SW 1271 (cell line): ENCODE results near the gene ASPRV1.

ENCODE experiments used
- DNase-seq, 2 experiments: peaks; one replicate each; lab custom pipeline; 2025; lab: John Stamatoyannopoulos, UW

ASPRV1 gene

DNA sequence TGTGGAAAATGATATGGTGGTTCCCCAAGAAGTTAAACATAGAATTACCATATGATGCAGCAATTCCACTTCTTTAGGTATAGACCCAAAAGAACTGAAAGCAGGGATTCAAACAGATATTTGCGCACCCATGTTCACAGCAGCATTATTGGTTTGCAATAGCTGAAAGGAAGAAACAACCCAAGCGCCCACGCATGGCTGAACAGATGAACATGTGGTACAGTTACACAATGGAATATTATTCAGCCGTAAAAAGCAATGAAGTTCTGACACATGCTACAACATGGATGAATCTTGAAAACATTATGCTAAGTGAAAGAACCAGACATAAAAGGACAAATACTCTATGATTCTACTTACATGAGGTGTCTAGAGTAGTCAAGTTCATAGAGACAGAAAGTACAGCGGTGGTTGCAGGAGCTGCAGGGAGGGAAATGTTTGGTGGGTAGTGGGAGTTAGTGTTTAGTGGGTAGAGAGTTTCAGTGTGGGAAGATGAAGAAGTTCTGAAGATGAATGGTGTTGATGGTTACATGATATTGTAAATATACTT, 26.7 kb upstream of the ASPRV1 start:
- no peak for DNase-seq

GRCh38 chr2:69986691-69987090, 25.3 kb upstream of the ASPRV1 start:
- DNase-seq: no peak

DNA sequence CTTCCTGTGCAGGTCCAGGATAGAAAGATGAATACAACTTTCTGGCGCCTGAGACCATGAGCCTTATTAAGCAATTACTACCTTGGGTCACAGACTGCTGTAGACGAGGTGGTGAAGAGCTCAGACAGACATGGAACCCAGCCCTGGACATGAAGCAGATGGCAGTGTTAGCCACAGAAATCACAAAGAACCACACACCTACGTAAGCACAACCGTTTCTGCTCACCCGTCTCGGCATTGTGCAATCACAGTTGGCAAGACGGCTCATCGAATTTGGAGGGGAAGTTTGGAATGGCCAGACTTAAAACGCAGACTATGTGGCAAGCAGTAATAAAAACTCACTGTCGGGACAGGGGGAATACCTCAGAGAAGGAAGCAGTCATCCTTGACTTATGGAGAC, 24.3 kb upstream of the ASPRV1 start:
- DNase-seq: no peak

DNA sequence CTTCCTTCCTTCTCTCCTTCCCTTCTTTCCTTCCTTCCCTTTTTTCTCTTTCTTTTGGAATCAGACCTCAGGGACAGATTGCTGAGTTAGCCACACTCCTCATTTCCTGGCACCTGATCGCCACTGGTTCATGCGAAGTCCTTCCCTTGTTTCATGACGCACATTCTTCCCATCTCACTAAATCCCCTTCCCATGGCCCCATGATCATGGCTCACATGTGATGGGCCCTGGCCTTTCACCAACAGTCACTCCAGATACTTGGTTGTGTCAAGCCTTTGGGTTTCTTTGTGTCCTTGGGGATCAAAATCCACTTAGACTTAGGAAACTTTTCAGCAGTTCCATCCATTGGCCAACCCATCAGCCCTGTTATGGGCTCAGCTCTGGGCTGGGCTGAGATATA, 23.8 kb upstream of the ASPRV1 start:
- no peak for DNase-seq

GRCh38 chr2:69983392-69983966, 22.0 kb upstream of the ASPRV1 start:
- DNase-seq: no peak

DNA sequence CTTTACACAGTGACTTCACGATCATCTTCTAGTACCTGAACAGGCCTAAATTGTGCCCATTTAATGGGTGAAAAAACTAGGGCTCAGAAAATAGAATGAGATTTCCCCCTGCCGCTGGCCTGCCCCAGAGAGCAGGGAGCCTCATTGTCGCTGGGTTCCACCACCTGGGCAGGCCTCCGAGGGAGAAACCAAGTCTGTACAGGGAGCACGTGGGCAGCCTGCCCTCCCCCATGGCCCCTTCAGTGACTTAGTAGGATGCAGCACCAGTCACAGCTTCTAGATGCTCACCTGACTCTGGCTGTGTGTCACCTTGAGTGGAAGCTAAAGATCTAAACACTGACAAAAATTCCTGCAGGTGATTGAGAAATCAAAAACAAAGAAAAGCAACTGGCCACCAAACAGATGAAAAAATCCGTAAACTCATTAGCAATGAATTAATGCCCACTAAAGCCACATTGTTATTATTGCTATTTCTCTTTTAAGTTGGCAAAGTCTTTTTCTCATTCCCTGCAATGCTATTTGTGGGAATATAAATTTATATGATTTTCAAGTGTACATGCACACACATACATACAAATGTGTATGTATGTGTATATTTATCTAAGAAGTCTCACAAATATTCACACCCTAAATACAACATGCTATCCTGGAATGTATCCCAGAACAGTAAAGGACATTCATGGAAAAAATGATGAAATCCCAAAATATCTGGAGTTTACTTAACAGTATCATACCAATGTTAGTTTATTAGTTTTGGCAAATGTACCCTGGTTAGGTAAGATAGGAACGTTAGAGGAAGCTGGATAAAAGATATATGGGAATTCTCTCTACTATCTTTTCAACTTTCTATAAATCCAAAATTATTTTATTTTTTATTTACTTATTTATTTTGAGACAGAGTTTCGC, 18.7 kb upstream of the ASPRV1 start:
- DNase-seq: no peak

DNA sequence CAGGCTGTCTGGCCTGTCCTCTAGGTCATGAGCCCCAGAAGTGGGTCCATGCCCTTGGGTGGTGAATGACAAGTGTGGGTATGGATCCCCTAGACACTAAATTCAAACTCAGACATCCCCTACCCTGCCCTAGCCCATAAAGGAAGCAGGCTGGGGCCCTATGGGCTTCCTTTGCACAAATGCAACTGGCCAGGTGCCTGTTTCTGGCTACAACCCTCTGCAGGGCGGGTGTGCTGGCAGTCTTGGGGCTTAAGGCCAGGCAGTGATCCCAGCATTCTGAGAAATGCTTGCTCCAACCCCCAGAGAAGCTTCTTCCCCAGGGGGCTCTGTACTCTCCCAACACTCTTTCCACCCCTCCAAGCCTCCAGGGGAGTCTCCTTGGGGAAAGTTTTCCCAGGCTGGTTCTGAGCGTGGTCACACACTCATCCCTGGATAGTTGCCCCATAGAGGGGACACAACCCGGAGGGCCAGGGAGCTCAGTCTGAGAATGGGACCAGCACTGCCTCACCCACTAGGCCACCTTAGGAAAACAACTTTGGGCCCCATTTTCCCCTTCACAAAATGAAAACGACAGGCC, 16.6 kb upstream of the ASPRV1 start:
- DNase-seq: no peak

GRCh38 chr2:69977186-69977585, 15.8 kb upstream of the ASPRV1 start:
- DNase-seq: no peak

- DNase-seq: no peak
Measured at GRCh38 chr2:69975853-69976462, 14.5 kb upstream of the ASPRV1 start.

- DNase-seq: no peak
Measured at GRCh38 chr2:69975136-69975852, 13.9 kb upstream of the ASPRV1 start.

DNA sequence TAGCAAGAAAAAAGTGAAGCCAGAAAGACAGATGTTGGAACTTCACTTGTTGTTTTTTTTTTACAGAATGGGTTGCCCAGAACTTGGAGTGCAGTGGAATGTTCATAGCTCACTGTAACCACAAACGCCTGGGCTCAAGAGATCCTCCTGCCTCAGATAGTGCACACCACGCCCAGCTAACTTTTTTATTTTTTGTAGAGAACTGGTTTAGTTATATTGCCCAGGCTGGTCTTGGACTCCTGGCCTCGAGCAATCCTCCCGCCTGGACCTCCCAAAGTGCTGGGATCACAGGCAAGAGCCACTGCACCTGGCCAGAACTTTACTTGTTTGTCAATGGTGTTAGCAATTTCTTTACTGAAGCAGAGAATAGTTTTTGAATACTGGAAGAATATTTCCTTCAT, 11.9 kb upstream of the ASPRV1 start:
- no peak for DNase-seq

- DNase-seq: no peak
Measured at GRCh38 chr2:69972822-69973221, 11.4 kb upstream of the ASPRV1 start.

- DNase-seq: no peak
Measured at GRCh38 chr2:69969991-69970390, 8.6 kb upstream of the ASPRV1 start.

GRCh38 chr2:69969126-69969983, 7.9 kb upstream of the ASPRV1 start:
- no peak for DNase-seq

DNA sequence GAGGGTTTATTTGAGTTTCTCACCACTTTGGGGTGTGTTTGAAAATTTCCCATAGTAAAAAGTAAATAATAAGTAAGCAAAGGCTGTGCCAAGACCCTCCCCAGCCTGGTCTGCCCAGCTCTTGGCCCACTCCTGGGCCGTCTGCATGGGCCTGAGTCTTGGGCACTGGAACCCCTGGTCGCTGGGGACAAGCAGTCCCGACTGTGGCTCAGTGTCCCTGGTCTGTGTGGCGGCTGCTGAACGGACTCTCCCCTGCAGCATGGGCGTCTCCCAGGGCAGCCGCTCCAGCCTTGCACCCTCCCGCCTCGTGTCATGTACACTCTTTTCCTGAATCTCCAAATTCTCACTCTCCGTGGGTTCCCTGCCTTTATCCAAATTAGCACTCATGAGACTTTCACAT, 7.2 kb upstream of the ASPRV1 start:
- no peak for DNase-seq

- no peak for DNase-seq
Measured at GRCh38 chr2:69966496-69966895, 5.1 kb upstream of the ASPRV1 start.

- no peak for DNase-seq
Measured at GRCh38 chr2:69965756-69966445, 4.5 kb upstream of the ASPRV1 start.

DNA sequence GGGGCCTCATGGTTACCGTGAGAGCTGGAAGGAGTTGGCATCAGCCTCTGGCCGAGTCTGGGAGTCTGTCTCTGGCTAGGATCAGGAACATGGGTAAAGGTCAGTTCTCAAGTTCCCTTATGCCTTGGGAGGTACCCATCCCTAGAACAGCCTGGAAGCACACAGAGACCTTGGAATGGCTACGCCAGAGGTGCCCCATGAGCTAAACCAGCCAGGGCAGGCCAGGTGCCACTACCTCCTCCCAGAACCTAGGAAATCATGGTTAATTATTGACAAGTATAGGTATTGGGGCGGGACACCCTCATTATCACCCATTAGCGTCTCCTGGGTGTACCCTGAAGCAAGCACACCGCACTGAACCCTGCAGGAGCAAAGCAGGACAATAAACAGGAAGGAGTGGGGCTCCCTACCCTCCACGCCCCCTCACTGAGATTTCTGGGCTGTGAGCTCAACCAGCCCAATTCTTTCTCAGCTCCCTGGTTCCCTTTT, 3.0 kb upstream of the ASPRV1 start:
- no peak for DNase-seq

DNA sequence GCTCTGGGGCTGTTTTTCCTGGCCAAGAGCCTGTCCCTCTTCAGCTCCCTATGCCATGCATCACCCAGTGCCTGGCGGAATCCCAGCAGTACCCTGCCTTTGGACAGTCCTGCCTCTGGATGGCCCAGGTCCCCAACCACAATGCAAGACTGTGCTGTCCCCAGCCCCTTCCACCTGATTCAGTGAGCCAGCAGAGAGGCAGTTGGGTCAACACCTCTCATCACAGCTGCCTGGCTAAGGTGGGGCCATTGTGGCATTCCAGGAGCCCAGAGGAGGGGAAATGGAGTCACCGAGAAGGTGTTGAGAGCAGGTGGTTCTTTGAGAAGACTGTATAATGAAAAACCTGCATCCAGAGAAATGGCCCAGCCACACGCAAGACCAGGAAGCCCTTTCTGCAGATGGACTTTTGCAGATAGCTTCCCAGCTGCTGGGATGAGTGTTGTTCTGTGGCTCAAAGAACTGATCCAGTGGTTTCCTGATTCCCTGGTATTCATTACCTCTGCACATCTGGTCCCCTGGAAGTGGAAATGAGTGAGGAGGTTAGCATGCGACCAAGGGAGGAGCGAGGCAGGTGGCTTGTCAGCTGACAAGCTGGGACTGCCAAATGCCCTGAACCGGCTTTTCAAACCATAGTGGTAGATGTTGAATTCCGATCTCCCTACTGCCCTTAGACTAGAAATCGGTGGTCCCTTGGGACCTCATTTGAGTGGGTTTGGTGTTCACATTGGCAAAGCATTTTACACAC, 1.7 kb upstream of the ASPRV1 start:
- DNase-seq: no peak
